Left ventricle myocardium superior (tissue), 1 donor: ENCODE results near the gene TRMT2A. TPM values are rescaled to one million over a fixed set of nuclear protein-coding genes. Genes with fewer than 3 reads are reported as not detected.
A peak's percentile ranks its signal among the peaks of the same experiment; 100 is the strongest.

Source experiments
- ATAC-seq: fragments of 200-7000 bp; cut with Tn5 transposase; one replicate; pipeline ENCODE4 v1.9.1; 2020; ENCODE audit warnings: mild to moderate bottlenecking, moderate library complexity
- DNase-seq: peaks from one replicate; pipeline ENCODE4 v3.0.0-alpha.2; 2020
- intact Hi-C: fragments of 100-400 bp; cut with micrococcal nuclease; formaldehyde crosslinking; loops from one replicate; pipeline ENCODE4 v1.11.0; 2022
- total RNA-seq: library from RNA; stranded (reverse); fragmentation: NEBNext Ultra II Directional; extraction: Animal tissue kit (Norgen Biotek cat#: 25700); gene quantifications from one replicate; pipeline ENCODE4 v1.2.1, GENCODE V29; 2021
- donor health status: DM: no; HTN: yes; CAD: no; lungs with severe emphysema.

The TRMT2A gene
- total RNA-seq, 1 donor from 2014 or later, result 28.5 TPM

- DNase-seq, result peak; percentile 81
- ATAC-seq, result peak; percentile 79
- intact Hi-C loops, result no loop called here
Observed at GRCh38 chr22:20137671-20138416, 20.8 kb upstream of the TRMT2A start.

GRCh38 chr22:20137113-20137512 lies 20.1 kb upstream of the TRMT2A start:
- DNase-seq (no peak), ATAC-seq (no peak)
- intact Hi-C loops, result no loop called here

GRCh38 chr22:20136603-20136873 lies 19.5 kb upstream of the TRMT2A start:
- ATAC-seq (no peak), DNase-seq (no peak)
- intact Hi-C loops, result no loop called here

DNA sequence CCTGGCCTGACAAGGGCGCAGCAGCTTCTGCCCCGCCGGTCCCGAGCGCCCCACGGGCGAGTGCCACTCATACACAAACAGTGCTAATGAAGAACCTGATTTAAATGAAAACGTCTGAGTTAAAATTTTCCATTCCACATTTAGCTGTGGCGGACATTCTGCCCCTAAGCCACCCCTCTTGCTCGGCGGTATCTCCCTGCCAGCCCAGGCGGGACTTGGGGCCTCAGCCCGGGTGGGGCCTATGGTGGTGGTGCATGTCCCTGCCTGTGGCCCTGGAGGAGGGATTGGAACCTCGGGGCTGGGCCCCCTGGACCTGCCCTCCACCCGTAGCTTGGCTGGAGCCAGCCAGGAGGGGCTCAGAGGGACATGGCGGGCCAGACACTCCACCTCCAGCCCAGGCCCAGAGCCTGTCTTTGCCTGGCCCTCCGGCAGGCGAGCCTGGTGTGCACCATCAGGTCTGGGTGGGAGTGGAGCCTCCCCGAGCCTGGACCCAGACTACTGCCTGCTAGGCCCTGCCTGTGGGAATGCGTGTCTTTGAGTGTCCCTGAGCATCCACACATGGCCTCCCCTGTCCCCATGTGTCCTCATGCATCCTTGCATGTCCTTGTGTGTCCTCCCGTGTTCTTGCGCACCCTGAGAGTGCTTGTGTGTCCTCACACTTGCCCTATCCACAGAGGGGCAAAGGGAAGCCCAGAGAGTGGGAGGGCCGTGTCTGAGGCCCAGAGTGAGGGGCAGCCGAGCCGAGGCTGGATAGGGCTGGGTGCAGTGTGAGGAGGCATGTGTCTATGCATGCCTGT lies 19.0 kb upstream of the TRMT2A start:
- intact Hi-C loops, result no loop called here

GRCh38 chr22:20135265-20135664 lies 18.2 kb upstream of the TRMT2A start:
- DNase-seq (no peak), ATAC-seq (no peak)
- intact Hi-C loops, result no loop called here

More for the DNA sequence above, 19.0 kb upstream of the TRMT2A start:
- DNase-seq (no peak), ATAC-seq (no peak)

DNA sequence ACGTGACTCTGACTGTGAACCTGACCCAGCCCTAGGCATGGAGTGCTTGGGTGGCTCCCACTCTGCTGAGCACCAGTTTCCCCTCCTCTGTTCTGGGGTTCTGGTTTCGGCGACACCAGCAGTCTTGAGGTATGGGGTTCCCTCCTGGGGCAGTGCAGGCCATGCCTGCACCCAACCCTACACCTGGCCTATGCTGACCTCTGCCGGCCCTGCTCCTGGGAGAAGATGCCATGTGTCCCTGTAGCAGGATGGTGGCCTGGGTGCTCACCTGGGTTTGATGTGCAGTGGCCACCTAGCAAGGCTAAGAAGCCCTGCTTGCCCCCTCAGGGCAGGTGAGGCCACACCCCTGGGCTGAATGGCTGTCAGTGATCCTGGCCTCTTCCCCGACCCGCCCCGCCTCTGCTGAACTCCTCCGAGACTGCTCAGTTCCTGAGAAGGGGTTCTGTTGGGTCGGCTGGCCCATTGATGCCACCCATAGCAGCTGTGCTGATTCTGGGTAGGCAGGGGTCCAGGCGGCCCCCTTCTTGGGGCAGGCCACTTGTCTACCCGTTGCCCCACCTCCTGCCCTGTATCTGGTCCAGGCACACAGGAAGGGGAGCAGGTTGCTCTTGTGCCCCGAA lies 17.0 kb upstream of the TRMT2A start:
- ATAC-seq (no peak), DNase-seq (no peak)
- intact Hi-C loops, result no loop called here

DNA sequence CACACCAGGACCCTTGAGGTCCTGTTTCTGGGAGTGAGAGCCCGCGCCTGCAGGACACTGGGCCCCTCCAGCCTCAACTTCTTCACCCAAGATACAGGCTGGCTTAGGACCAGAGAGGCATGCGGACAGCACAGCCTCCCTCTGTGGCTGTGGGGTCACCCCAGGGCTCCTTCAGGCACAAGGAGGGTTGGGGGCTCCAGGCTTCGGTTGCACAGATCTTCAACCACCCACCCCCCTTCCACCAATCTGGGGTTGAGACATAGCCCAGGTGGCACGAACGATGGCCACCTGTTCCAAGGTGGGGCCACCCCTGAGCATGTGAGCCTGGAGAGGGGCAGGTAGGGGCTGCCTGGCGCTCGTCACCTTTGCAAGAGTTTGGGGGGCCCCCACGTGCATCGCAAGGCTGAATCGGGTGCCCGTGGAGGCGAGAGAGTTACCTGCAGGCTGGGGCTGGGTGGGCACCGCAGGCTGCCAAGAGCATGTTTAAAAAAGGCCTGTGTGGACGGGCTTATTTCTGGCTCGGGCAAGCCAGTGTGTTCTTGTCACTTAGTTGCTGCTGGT lies 15.7 kb upstream of the TRMT2A start:
- DNase-seq, result no peak
- intact Hi-C loops, result no loop called here
- ATAC-seq, result no peak

DNA sequence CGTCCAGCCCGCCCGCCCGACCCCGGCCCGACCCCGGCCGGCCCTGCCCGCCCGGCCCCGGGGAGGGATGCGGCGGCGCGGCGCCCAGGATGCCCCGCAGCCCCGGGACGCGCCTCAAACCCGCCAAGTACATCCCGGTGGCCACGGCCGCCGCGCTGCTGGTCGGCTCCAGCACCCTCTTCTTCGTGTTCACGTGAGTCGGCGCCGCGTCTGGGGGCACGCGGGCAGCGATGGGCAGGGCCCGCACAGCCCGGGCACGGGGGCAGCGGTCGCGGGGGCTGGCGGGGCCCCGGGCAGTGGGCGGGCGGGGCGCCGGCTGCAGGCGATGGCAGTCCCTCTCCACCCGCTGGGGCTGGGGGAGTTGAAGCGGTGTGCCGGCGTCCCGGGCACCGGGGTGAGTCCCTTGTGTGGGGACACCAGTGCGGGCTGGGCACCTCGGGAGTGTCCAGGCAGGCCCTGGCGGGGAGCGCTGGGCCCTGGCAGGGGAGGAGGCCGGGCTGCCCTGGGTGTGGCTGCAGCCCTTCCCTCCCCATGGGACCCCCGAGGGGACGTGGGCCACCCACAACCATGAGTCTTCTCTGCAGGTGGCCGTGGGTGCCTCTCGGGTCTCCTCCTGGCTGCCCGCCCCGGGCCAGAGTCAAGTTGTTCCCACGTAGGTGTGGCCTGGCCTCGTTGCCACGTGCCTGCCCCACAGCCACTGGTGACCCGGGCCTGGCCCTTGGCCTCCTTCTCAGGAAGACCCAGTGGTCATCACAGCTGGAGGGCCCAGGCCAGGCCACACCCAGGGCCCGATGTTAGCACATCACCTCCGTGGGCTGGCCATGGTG lies 15.0 kb upstream of the TRMT2A start:
- intact Hi-C loops, result no loop called here
- ATAC-seq (no peak), DNase-seq (peak; percentile 70)

GRCh38 chr22:20131597-20131858 lies 14.5 kb upstream of the TRMT2A start, which contains the start of gene ZDHHC8:
Gene ZDHHC8, plus strand, starts transcription at chr22:20131804. Its CDS starts 144 bp downstream, at chr22:20131948.
- DNase-seq, result peak; percentile 71
- intact Hi-C loops, result no loop called here

DNA sequence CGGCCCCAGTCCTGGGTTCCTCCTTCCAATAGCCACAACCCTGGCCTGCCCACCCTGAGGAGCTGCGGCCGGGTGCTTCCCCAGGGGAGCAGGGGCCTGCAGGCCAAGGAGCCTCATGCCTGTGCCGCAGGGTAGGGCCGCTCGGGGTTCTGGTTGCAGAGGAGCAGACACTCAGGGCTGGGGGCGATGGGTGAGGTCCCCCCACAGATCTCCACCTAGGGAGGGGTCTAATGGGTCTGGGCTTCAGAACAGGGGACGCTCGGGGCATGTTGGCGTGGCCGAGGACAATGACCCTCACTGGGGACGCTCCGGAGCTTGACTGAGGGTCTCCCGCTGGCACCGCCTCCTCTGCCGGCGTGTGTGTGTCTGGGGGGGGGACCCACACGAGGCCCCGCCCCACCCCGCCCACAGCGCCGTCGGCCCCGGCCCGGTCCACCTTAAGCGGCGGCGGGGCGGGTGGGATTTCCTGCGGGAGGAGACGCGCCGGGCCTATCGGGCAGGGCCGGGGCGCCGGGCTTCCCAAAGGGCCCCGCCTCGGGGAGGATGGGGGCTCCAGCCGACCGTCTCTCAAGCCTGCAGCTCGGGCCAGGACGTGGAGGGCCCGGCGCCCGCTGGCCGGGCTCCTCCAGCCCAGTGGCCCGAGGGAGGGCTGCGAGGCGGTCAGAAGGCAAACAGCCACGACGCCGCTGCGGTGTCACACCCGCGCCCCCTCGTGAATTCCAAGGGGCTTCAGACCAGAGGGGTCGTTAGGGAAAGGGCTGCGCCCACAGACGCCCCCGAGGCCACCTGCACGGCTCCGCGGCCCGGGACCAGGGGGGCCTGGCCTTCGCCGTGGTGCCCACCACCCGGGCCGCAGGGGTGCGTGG lies 13.9 kb upstream of the TRMT2A start:
- DNase-seq (peak; percentile 96), ATAC-seq (peak; percentile 91)
- intact Hi-C loops, result no loop called here

More at GRCh38 chr22:20131597-20131858, 14.5 kb upstream of the TRMT2A start, which contains the start of gene ZDHHC8:
- peak; percentile 66 for ATAC-seq

DNA sequence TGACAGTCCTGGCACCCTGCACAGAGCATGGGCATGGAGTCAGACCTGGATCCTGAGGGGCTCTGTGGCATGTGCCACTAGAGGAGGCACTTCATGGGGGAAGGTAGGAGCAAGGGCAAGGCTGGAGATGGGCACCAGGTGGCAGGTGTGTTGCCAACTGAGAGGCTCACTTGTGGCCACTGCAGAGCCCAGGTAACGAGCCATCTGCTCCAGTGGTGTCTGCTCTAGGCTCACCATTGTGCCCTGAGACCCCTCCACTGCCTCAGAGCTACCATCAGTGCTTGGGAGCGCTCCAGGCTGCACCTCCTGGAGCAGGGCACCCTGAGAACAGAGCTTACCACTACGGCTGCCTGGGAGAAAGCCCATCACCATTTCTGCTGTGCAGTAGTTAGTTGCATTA lies 13.3 kb upstream of the TRMT2A start:
- no peak for DNase-seq
- no peak for ATAC-seq
- intact Hi-C loops, result no loop called here

- intact Hi-C loops, result no loop called here
- DNase-seq (no peak), ATAC-seq (no peak)
Observed at GRCh38 chr22:20129747-20130014, 12.7 kb upstream of the TRMT2A start.

DNA sequence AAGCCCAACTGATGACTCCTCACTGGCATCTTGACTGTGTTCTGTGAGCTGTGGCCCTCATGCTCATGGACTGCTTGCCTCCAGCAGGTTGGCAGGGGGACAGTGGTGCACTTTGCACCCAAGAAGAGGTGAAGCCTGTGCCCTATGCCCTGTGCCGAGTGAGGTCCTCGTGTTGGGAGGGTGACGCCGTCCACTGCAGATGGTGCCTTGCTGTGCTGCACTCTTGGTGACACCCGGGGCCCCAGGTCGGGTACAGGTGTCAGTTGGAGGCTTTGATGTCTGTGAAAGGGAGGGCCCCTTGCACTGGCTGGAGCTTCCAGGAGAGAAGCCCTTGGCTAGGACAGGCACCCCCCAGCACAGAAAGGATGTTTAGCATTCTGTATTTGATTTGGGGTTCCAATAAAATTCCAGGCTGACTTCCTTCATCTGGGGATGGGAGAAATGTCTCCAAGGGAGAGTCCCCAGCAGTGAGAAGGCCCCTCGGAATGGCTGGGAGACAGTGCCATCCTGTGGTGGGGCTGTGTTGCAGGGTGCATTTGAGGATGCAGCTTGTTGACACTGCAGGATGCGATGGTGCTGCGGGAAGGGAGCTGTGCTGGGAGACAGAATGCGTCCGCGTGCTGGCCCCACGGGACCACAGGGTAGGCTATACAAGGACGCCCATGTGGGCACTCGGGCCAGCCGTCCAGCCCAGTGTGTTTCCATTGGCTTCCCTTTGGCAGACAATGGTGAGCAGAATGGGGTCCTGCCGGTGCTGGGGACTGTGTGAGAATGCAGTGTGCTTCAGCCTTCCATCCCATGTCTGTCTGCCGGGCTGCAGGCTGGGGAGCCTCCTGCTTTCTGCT lies 12.1 kb upstream of the TRMT2A start:
- intact Hi-C loops, result no loop called here
- ATAC-seq (no peak), DNase-seq (no peak)

DNA sequence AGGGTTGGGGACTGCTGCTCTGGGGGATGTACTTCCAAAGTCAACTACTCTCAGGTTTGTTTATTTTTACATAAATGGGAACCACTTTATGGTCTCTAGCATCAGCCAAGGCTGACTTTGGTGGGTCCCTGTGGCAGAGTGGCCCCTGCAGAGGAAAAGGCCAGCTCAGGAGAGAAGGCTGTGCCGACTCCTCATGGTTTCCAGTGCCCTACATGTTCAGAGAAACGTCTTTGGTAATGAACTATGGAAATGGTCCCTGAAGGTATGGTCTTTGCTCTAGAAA lies 11.5 kb upstream of the TRMT2A start:
- ATAC-seq (no peak), DNase-seq (no peak)
- intact Hi-C loops, result no loop called here

DNA sequence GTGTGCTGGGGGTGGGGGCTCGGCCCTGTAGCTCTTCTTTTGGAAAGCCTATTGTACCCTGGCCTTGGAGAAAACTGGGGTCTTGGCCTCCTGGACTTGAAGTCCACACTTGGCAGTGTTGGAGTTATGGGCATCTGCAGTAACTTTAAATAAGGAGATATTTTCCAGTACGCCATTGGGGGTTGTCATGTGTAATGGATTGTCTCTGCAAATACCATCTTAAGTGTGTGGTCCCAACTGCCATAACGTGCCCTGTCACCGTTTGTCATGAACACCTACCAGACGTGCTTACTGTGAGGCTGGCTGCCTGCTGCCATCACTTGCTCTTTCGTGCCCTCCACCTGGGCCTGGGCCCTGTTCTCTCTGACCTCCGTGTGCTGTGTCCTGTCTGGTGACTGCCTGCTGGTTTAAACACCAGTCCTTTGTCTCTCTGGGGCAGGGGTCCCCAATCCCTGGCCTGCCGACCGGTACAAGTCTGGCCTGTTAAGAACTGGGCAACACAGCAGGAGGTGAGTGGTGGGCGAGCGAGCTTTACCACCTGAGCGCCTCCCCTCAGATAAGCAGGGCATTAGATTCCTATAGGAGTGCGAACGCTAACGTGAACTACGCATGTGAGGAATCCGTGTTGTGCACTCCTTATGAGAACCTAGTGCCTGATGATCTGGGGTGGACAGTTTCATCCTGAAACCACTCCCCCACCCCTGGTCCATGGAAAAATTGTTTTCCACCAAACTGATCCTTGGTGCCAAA lies 11.0 kb upstream of the TRMT2A start:
- no peak for DNase-seq
- no peak for ATAC-seq
- intact Hi-C loops, result no loop called here

GRCh38 chr22:20127318-20127868 lies 10.4 kb upstream of the TRMT2A start:
- no peak for ATAC-seq
- DNase-seq, result no peak
- intact Hi-C loops, result no loop called here
